Stimulated activated naive B cell treated with anti-CD40 and anti-IgM and Interleukin-4, amounts not matched to agents 10 μg/mL and 1 μg/mL and 100 μg/mL, for 72 hours (primary cell): ENCODE data around the gene SYNC.
"Not testable (repeated sequence)": the region's sequence is repeated elsewhere in the genome, so short reads cannot be mapped to it uniquely, and the experiment has no call there.

Source experiments
- ATAC-seq, 2 donors: fragments of 150-1000 bp; cut with Tn5 transposase; replicated peaks; 2 replicates each; pipeline ENCODE4 v1.10.0; 2021; ENCODE audit warnings: moderate library complexity in 1 of 2
- DNase-seq: peaks from one replicate; pipeline ENCODE4 v3.0.0; 2021
- H3K27ac Mint-ChIP-seq: one replicate; pipeline ENCODE4 v1.8.0; 2022; ENCODE audit warnings: mild to moderate bottlenecking, mixed read lengths
- H3K27me3 Mint-ChIP-seq, 2 donors: one replicate each; pipeline ENCODE4 v1.8.0; 2022; ENCODE audit warnings: mixed read lengths in 2 of 2
- H3K36me3 Mint-ChIP-seq, 2 donors: one replicate each; pipeline ENCODE4 v1.8.0; 2022; ENCODE audit warnings: mixed read lengths in 2 of 2, mild to moderate bottlenecking in 1 of 2
- H3K4me1 Mint-ChIP-seq, 2 donors: one replicate each; pipeline ENCODE4 v1.8.0; 2022; ENCODE audit warnings: mixed read lengths in 2 of 2, mild to moderate bottlenecking in 1 of 2
- H3K4me3 Mint-ChIP-seq, 2 donors: one replicate each; pipeline ENCODE4 v1.8.0; 2022; ENCODE audit warnings: mild to moderate bottlenecking in 2 of 2, mixed read lengths in 2 of 2, moderate library complexity in 1 of 2
- H3K9me3 Mint-ChIP-seq, 2 donors: one replicate each; pipeline ENCODE4 v1.8.0; 2022; ENCODE audit warnings: mixed read lengths in 2 of 2, mild to moderate bottlenecking in 1 of 2

The SYNC gene

GRCh38 chr1:32686387-32686786, 16.2 kb downstream of the SYNC start:
- Mint-ChIP-seq H3K4me3 (no peak overlapping the region), H3K4me1 (no peaks in the 10 kb centered on the region), H3K27ac (no peak overlapping the region), H3K27me3 (no peaks in the 10 kb centered on the region), H3K36me3 (peaks cover 14 to 17% of the 10 kb centered on the region in 2 donors), H3K9me3 (no peaks in the 10 kb centered on the region)
- ATAC-seq: no peak
- no peak for DNase-seq

- H3K4me1 Mint-ChIP-seq: no peaks in the 10 kb centered on the region
- no peak overlapping the region for H3K4me3 Mint-ChIP-seq
- DNase-seq: no peak
- no peak overlapping the region for H3K27ac Mint-ChIP-seq
- no peaks in the 10 kb centered on the region for H3K27me3 Mint-ChIP-seq
- H3K9me3 Mint-ChIP-seq: no peaks in the 10 kb centered on the region
- no peak for ATAC-seq
- peaks cover 18 to 22% of the 10 kb centered on the region in 2 donors for H3K36me3 Mint-ChIP-seq
These were observed 17.1 kb downstream of the SYNC start for GRCh38 chr1:32685498-32685897.

- peaks cover 19 to 28% of the 10 kb centered on the region in 2 donors for H3K36me3 Mint-ChIP-seq
- no peak for DNase-seq
These were observed 18.3 kb downstream of the SYNC start for GRCh38 chr1:32684167-32684811.

GRCh38 chr1:32683397-32683796, 19.2 kb downstream of the SYNC start:
- Mint-ChIP-seq H3K4me3 (no peak overlapping the region), H3K9me3 (no peaks in the 10 kb centered on the region), H3K36me3 (peaks cover 19 to 28% of the 10 kb centered on the region in 2 donors), H3K27me3 (no peaks in the 10 kb centered on the region), H3K4me1 (no peaks in the 10 kb centered on the region), H3K27ac (no peak overlapping the region)
- DNase-seq (no peak), ATAC-seq (no peak)

More at GRCh38 chr1:32684167-32684811, 18.3 kb downstream of the SYNC start:
- Mint-ChIP-seq H3K4me3 (no peak overlapping the region), H3K27me3 (no peaks in the 10 kb centered on the region), H3K9me3 (no peaks in the 10 kb centered on the region), H3K27ac (no peak overlapping the region), H3K4me1 (no peaks in the 10 kb centered on the region)
- ATAC-seq: no peak

- DNase-seq: no peak
These were observed 20.6 kb downstream of the SYNC start for GRCh38 chr1:32681999-32682398.

GRCh38 chr1:32681509-32681908, 21.1 kb downstream of the SYNC start:
- no peaks in the 10 kb centered on the region for H3K4me1 Mint-ChIP-seq
- H3K27ac Mint-ChIP-seq: no peak overlapping the region
- H3K9me3 Mint-ChIP-seq: no peaks in the 10 kb centered on the region
- H3K27me3 Mint-ChIP-seq: no peaks in the 10 kb centered on the region
- H3K36me3 Mint-ChIP-seq: peaks cover 26 to 35% of the 10 kb centered on the region in 2 donors
- DNase-seq: no peak
- H3K4me3 Mint-ChIP-seq: no peak overlapping the region
- no peak for ATAC-seq

More at GRCh38 chr1:32681999-32682398, 20.6 kb downstream of the SYNC start:
- Mint-ChIP-seq H3K9me3 (no peaks in the 10 kb centered on the region), H3K27me3 (no peaks in the 10 kb centered on the region), H3K36me3 (peaks cover 26 to 36% of the 10 kb centered on the region in 2 donors), H3K27ac (no peak overlapping the region), H3K4me3 (no peak overlapping the region), H3K4me1 (no peaks in the 10 kb centered on the region)
- ATAC-seq: no peak

- H3K27me3 Mint-ChIP-seq: no peaks in the 10 kb centered on the region
- no peaks in the 10 kb centered on the region for H3K9me3 Mint-ChIP-seq
- DNase-seq: no peak
- H3K27ac Mint-ChIP-seq: no peak overlapping the region
- ATAC-seq: no peak
- H3K36me3 Mint-ChIP-seq: peaks cover 29 to 37% of the 10 kb centered on the region in 2 donors
- H3K4me3 Mint-ChIP-seq: no peak overlapping the region
- no peaks in the 10 kb centered on the region for H3K4me1 Mint-ChIP-seq
These were observed 21.9 kb downstream of the SYNC start for GRCh38 chr1:32680642-32681041.

GRCh38 chr1:32679993-32680392, 22.6 kb downstream of the SYNC start:
- ATAC-seq, H3K9me3 Mint-ChIP-seq, H3K4me3 Mint-ChIP-seq, DNase-seq, H3K4me1 Mint-ChIP-seq, H3K27ac Mint-ChIP-seq, H3K27me3 Mint-ChIP-seq: not testable (repeated sequence)
- H3K36me3 Mint-ChIP-seq: peaks cover 34% of the 10 kb centered on the region in 2 donors

GRCh38 chr1:32676945-32677344, 25.6 kb downstream of the SYNC start:
- ATAC-seq (no peak), DNase-seq (no peak)
- Mint-ChIP-seq H3K9me3 (no peaks in the 10 kb centered on the region), H3K27ac (no peak overlapping the region), H3K36me3 (peaks cover 43 to 44% of the 10 kb centered on the region in 2 donors), H3K4me3 (no peak overlapping the region), H3K27me3 (no peaks in the 10 kb centered on the region), H3K4me1 (peaks cover 0 to 6% of the 10 kb centered on the region in 2 donors)

GRCh38 chr1:32668716-32669115, 33.9 kb downstream of the SYNC start:
- ATAC-seq, H3K9me3 Mint-ChIP-seq, DNase-seq, H3K27ac Mint-ChIP-seq, H3K4me3 Mint-ChIP-seq, H3K27me3 Mint-ChIP-seq: not testable (repeated sequence)
- Mint-ChIP-seq H3K4me1 (peaks cover 3 to 12% of the 10 kb centered on the region in 2 donors), H3K36me3 (peaks cover 29 to 36% of the 10 kb centered on the region in 2 donors)

GRCh38 chr1:32666901-32667566, 35.5 kb downstream of the SYNC start:
- ATAC-seq (no peak), DNase-seq (no peak)
- no peaks in the 10 kb centered on the region for H3K27me3 Mint-ChIP-seq
- H3K27ac Mint-ChIP-seq: peak overlapping the region; percentile 25
- H3K4me3 Mint-ChIP-seq: no peak overlapping the region
- no peaks in the 10 kb centered on the region for H3K9me3 Mint-ChIP-seq
- H3K36me3 Mint-ChIP-seq: peaks cover 24% of the 10 kb centered on the region in 2 donors
- peaks cover 3 to 6% of the 10 kb centered on the region in 2 donors for H3K4me1 Mint-ChIP-seq

GRCh38 chr1:32665915-32666314, 36.7 kb downstream of the SYNC start:
- H3K36me3 Mint-ChIP-seq: peaks cover 24 to 25% of the 10 kb centered on the region in 2 donors
- H3K27me3 Mint-ChIP-seq: no peaks in the 10 kb centered on the region
- ATAC-seq: no peak
- H3K4me3 Mint-ChIP-seq: no peak overlapping the region
- DNase-seq: no peak
- no peak overlapping the region for H3K27ac Mint-ChIP-seq
- H3K9me3 Mint-ChIP-seq: no peaks in the 10 kb centered on the region
- H3K4me1 Mint-ChIP-seq: peaks cover 6 to 13% of the 10 kb centered on the region in 2 donors

- H3K27me3 Mint-ChIP-seq: no peaks in the 10 kb centered on the region
- peaks cover 51 to 54% of the 10 kb centered on the region in 2 donors for H3K36me3 Mint-ChIP-seq
- no peak overlapping the region for H3K4me3 Mint-ChIP-seq
- H3K27ac Mint-ChIP-seq: no peak overlapping the region
- ATAC-seq (no peak), DNase-seq (no peak)
- H3K4me1 Mint-ChIP-seq: peaks cover 20 to 46% of the 10 kb centered on the region in 2 donors
- H3K9me3 Mint-ChIP-seq: no peaks in the 10 kb centered on the region
These were observed 43.0 kb downstream of the SYNC start for GRCh38 chr1:32659581-32659980.

- peaks cover 35 to 45% of the 10 kb centered on the region in 2 donors for H3K36me3 Mint-ChIP-seq
- ATAC-seq: no peak
- no peaks in the 10 kb centered on the region for H3K27me3 Mint-ChIP-seq
- peaks cover 22 to 67% of the 10 kb centered on the region in 2 donors for H3K4me1 Mint-ChIP-seq
- no peaks in the 10 kb centered on the region for H3K9me3 Mint-ChIP-seq
- H3K4me3 Mint-ChIP-seq: peak overlapping the region; percentile 91 to 95
- peak overlapping the region; percentile 99 for H3K27ac Mint-ChIP-seq
- DNase-seq: no peak
These were observed 50.2 kb downstream of the SYNC start for GRCh38 chr1:32652244-32652962.
